ENCODE data around the gene NOS1. TPM values are rescaled to one million over a fixed set of nuclear protein-coding genes. Genes with fewer than 3 reads are reported as not detected.
A peak's percentile ranks its signal among the peaks of the same experiment; 100 is the strongest.

Gene NOS1
- total RNA-seq, 2 donors from 2014 or later, result 2.6 to 8.3 TPM

DNA sequence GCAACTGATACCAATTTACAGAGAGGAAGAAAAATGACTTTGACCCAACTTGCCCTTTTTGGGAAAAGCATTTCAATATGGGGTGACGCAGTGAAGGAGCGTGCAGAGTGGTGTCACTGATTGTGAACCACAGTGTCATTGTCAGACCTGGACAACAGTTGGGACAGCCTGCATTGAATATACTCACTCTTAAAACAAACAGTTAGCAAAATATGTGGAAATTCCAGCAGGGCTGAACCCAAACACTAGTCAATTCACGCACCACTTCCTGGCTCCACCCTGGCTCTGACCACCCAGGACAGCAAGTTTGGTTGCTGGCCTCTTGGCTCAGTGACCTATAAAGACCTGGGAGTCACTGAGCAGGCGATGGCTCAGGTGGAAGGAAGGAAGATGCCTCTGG, 61.3 kb downstream of the NOS1 start:
- WGBS, result 69% methylated on average over 4 of the region's 4 CpGs
- TF ChIP-seq, protein P1, sequence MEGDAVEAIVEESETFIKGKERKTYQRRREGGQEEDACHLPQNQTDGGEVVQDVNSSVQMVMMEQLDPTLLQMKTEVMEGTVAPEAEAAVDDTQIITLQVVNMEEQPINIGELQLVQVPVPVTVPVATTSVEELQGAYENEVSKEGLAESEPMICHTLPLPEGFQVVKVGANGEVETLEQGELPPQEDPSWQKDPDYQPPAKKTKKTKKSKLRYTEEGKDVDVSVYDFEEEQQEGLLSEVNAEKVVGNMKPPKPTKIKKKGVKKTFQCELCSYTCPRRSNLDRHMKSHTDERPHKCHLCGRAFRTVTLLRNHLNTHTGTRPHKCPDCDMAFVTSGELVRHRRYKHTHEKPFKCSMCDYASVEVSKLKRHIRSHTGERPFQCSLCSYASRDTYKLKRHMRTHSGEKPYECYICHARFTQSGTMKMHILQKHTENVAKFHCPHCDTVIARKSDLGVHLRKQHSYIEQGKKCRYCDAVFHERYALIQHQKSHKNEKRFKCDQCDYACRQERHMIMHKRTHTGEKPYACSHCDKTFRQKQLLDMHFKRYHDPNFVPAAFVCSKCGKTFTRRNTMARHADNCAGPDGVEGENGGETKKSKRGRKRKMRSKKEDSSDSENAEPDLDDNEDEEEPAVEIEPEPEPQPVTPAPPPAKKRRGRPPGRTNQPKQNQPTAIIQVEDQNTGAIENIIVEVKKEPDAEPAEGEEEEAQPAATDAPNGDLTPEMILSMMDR (IDR thresholded peaks at IDR 0.05), result no peak
- TF ChIP-seq POLR2AphosphoS5 (IDR thresholded peaks at IDR 0.05) (no peak), POLR2A (IDR thresholded peaks at IDR 0.05) (no peak)
- H3K27me3 ChIP-seq (replicated peaks; ENCODE audit: insufficient read depth), result no peaks in the 10 kb centered on the region
- no peak overlapping the region for H3K27ac ChIP-seq
- intact Hi-C loops (cut with DNase I), result no loop called here
- no peaks in the 10 kb centered on the region for H3K36me3 ChIP-seq
- H3K4me1 ChIP-seq (replicated peaks), result no peaks in the 10 kb centered on the region
- no peak for DNase-seq (ENCODE audit: low spot score)
- H3K4me3 ChIP-seq, result no peak overlapping the region
- no peaks in the 10 kb centered on the region for H3K9me3 ChIP-seq

DNA sequence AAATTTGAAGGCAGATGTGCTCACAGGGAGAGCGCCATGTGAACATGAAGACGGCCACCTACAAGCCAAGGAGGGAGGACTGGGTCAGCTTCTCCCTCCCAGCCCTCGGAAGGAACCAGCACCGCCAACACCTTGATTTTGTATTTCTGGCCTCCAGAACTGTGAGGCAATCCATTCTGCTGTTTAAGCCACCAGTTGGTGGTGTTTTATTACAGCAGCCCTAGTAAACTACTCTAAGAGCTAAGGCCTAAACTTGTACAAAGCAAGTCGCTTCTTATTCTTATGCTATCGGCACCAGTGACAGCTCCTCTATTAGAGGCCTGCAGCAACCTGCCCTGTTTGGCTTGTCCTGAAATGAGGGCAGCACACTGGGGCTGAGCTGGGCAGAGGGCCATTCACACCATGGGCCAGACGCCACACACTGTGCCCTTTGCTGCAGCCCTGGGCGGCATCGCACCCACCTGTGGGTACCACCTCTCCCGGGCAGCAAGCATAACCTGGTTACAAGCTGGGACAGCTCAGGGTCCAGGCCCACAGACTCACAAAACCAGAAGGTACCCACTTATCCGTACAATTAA, 62.7 kb downstream of the NOS1 start:
- WGBS, result 50% methylated on average over 11 of the region's 11 CpGs
- Histone ChIP-seq H3K27ac (no peak overlapping the region), H3K9me3 (no peaks in the 10 kb centered on the region), H3K36me3 (no peaks in the 10 kb centered on the region), H3K4me1 (replicated peaks) (no peaks in the 10 kb centered on the region), H3K27me3 (replicated peaks; ENCODE audit: insufficient read depth) (no peaks in the 10 kb centered on the region), H3K4me3 (no peak overlapping the region)
- intact Hi-C loops (cut with DNase I), result no loop called here
- DNase-seq (ENCODE audit: low spot score), result peak; percentile 55
- TF ChIP-seq POLR2A (IDR thresholded peaks at IDR 0.05) (no peak), POLR2AphosphoS5 (IDR thresholded peaks at IDR 0.05) (peak; percentile 49)
- TF ChIP-seq, protein P1 (IDR thresholded peaks at IDR 0.05), result no peak

GRCh38 chr12:117298191-117298590, 63.2 kb downstream of the NOS1 start:
- 96% methylated on average over 7 of the region's 7 CpGs for WGBS
- Histone ChIP-seq H3K36me3 (no peaks in the 10 kb centered on the region), H3K9me3 (no peaks in the 10 kb centered on the region), H3K27me3 (replicated peaks; ENCODE audit: insufficient read depth) (no peaks in the 10 kb centered on the region), H3K4me3 (no peak overlapping the region), H3K4me1 (replicated peaks) (no peaks in the 10 kb centered on the region), H3K27ac (no peak overlapping the region)
- TF ChIP-seq POLR2A (IDR thresholded peaks at IDR 0.05) (no peak), POLR2AphosphoS5 (IDR thresholded peaks at IDR 0.05) (no peak)
- TF ChIP-seq, protein P1 (IDR thresholded peaks at IDR 0.05), result no peak
- DNase-seq (ENCODE audit: low spot score), result no peak
- intact Hi-C loops (cut with DNase I), result no loop called here

GRCh38 chr12:117294189-117294603, 67.2 kb downstream of the NOS1 start:
- no peaks in the 10 kb centered on the region for H3K27me3 ChIP-seq (replicated peaks; ENCODE audit: insufficient read depth)
- H3K9me3 ChIP-seq, result no peaks in the 10 kb centered on the region
- TF ChIP-seq, protein P1 (IDR thresholded peaks at IDR 0.05), result no peak
- no peak for TF ChIP-seq POLR2A (IDR thresholded peaks at IDR 0.05)
- TF ChIP-seq POLR2AphosphoS5 (IDR thresholded peaks at IDR 0.05), result no peak
- intact Hi-C loops (cut with DNase I), result no loop called here
- DNase-seq (ENCODE audit: low spot score), result no peak
- WGBS, result 36% methylated on average over 14 of the region's 14 CpGs
- no peak overlapping the region for H3K4me3 ChIP-seq
- H3K27ac ChIP-seq, result no peak overlapping the region
- H3K4me1 ChIP-seq (replicated peaks), result no peaks in the 10 kb centered on the region
- H3K36me3 ChIP-seq, result no peaks in the 10 kb centered on the region

GRCh38 chr12:117293510-117293909, 67.9 kb downstream of the NOS1 start:
- intact Hi-C loops (cut with DNase I), result no loop called here
- TF ChIP-seq POLR2AphosphoS5 (IDR thresholded peaks at IDR 0.05), result no peak
- no peak for TF ChIP-seq POLR2A (IDR thresholded peaks at IDR 0.05)
- TF ChIP-seq, protein P1 (IDR thresholded peaks at IDR 0.05), result no peak
- Histone ChIP-seq H3K9me3 (no peaks in the 10 kb centered on the region), H3K27ac (no peak overlapping the region), H3K27me3 (replicated peaks; ENCODE audit: insufficient read depth) (no peaks in the 10 kb centered on the region), H3K4me3 (no peak overlapping the region), H3K4me1 (replicated peaks) (no peaks in the 10 kb centered on the region), H3K36me3 (no peaks in the 10 kb centered on the region)
- 88% methylated on average over 1 of the region's 1 CpG for WGBS
- no peak for DNase-seq (ENCODE audit: low spot score)
